Measurements from ENCODE around the gene MREG. TPM values are rescaled to one million over a fixed set of nuclear protein-coding genes. Genes with fewer than 3 reads are reported as not detected.
A peak's percentile ranks its signal among the peaks of the same experiment; 100 is the strongest.

Gene MREG
- total RNA-seq, 1 donor = 4.3 TPM

DNA sequence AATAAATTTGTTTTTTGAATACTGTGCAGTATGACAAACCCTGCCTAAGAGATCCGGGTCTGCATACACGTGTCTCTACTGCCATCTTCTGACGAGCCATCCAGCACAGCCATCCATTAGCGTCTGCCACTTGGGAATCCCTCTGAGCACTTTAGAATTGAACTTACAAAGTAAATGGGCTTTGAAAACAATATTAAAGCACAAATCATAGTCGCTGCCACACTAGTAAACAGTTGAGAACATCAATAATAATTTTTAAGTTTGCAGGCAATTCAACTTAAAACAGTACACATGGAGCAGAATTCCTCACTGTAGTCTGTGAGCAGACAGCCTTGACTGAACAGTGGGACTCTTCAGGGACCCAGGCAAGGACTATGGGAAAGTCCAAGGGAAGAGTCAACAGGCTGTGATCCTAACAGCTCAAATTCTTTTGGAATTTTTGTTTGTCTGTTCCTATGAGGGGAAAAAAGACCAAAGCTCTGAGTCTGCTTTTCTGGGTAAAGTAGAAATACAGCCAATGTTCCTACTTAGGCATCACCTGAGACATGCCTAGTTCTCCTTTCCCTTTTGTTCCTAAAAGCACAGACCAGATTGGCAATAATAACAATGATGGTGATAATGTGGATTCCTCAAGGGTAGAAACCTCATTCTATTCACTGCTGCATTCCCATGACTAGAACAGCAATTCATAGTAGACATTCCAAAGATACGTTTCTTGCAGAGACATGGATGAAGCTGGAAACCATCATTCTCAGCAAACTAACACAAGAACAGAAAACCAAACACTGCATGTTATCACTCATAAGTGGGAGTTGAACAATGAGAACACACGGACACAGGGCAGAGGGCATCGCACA, 92.9 kb downstream of the MREG start:
- no peak overlapping the region for H3K4me3 ChIP-seq (ENCODE audit: low read depth, low read length)
- peak; percentile 84 for DNase-seq (ENCODE audit: low read depth)
- TF ChIP-seq, protein P1, sequence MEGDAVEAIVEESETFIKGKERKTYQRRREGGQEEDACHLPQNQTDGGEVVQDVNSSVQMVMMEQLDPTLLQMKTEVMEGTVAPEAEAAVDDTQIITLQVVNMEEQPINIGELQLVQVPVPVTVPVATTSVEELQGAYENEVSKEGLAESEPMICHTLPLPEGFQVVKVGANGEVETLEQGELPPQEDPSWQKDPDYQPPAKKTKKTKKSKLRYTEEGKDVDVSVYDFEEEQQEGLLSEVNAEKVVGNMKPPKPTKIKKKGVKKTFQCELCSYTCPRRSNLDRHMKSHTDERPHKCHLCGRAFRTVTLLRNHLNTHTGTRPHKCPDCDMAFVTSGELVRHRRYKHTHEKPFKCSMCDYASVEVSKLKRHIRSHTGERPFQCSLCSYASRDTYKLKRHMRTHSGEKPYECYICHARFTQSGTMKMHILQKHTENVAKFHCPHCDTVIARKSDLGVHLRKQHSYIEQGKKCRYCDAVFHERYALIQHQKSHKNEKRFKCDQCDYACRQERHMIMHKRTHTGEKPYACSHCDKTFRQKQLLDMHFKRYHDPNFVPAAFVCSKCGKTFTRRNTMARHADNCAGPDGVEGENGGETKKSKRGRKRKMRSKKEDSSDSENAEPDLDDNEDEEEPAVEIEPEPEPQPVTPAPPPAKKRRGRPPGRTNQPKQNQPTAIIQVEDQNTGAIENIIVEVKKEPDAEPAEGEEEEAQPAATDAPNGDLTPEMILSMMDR (IDR thresholded peaks at IDR 0.05; ENCODE audit: insufficient read depth, low read depth, low read length) = peak; percentile 81

DNA sequence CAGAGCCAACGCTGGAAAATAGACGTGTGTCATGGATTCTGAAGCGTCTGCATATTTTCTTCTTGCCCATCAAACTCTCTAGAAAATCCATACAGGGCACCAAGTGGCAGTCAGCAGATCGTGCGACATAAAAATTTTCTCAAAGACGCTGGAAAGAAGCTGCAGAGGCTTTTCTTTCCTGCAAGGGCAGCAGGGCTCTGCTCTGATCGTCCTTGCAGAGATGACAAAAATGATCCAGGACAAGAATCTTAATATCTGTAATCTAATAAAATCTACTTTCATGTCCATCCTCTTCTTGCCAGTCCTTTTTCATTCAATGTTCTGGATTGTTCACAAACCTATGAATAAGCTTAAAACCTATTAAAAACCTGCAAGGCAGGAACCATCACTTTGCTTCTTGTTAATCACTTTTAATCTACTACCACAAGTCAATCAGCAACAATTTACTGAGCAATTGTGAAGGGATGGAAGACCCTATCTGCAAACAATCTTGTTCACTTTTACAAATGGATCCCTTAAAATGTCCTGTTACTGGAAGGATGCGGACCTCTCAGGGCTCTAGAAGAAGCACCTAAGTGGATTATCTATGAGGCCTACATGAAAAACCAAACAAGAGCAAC, 93.6 kb downstream of the MREG start:
- H3K4me3 ChIP-seq (ENCODE audit: low read depth, low read length) = no peak overlapping the region
- TF ChIP-seq, protein P1 (IDR thresholded peaks at IDR 0.05; ENCODE audit: insufficient read depth, low read depth, low read length) = no peak
- DNase-seq (ENCODE audit: low read depth) = no peak

DNA sequence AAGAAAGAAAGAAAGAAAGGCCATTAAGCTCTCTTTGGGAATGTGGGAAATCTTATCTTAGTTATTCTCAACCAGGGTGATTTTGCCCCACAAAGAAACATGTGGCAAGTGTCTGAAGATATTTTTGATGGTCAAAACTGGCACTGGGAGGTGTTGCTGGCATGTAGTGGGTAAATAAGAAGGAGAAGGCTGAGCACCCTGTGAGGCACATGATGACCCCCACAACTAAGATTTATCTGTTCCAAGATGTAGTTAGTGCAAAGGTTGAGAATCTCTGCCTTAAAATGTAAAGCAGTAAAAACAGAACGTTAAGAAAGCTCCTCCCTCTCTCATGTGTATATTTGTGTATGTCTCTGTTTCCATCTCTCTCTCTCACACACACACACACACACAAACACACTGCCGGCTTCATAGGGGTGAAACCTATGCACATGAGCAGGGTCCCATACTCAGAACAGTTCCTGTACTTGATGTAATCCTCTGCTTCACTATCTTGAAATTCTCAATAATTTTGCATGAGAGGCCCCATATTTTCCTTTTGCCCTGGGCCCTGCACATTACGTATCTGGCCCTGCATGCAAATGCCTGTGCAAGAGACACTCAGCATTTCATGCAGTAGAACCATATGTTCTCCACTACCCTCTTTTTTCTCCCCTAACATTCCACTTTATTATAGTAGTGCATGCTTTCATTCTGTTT, 94.3 kb downstream of the MREG start:
- no peak overlapping the region for H3K4me3 ChIP-seq (ENCODE audit: low read depth, low read length)
- DNase-seq (ENCODE audit: low read depth) = no peak
- TF ChIP-seq, protein P1 (IDR thresholded peaks at IDR 0.05; ENCODE audit: insufficient read depth, low read depth, low read length) = no peak

DNA sequence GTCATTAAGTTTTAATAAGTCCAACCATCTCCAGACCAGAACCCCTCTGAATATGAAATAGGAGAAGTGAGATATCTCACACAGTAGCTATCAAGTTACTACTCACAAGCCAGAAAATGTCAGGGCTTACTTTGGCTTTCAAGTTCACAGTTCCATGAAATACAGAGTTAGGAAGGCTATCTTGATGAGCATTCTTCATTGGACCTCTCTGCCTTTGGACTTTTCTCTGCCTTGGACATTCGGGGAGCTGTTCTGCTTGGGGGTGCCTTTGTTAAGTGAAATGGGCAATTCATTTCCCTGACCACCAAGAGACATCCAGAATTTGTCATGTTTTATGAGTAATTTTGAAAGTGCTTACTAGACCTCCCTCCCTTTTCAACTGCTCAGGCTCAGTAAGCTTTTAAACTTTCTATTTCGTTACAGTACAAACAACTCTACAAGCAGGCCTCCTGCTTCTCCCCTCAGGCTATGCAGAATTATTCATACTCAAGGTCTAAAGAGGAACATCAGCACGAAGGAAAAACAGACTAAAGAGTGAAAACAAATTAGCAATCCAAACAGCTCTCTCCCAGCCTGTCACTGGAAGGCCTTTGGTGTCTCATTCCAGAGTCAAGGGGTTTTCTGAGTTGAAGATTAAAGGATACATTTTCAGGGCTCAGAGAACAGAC, 95.3 kb downstream of the MREG start:
- H3K4me3 ChIP-seq (ENCODE audit: low read depth, low read length) = no peak overlapping the region
- peak; percentile 81 for DNase-seq (ENCODE audit: low read depth)
- TF ChIP-seq, protein P1 (IDR thresholded peaks at IDR 0.05; ENCODE audit: insufficient read depth, low read depth, low read length) = no peak

DNA sequence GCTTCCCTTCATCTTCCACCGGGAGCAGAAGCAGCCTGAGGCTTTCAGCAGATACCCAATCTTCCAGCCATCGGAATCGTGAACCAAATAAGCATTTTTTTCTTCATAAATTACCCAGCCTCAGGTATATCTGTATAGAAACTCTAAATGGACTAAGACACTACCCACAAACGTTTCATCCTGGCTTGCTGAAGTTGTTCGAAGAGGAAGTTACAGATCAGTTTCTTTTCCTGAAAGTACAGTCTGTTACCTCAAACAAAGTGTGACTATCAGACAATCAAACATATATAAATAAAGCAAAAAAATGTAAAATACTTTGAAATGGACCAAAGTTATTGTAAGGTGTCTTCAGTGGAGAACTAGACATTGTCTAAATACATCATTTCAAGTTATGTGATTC, 97.9 kb downstream of the MREG start:
- TF ChIP-seq, protein P1 (IDR thresholded peaks at IDR 0.05; ENCODE audit: insufficient read depth, low read depth, low read length) = no peak
- no peak overlapping the region for H3K4me3 ChIP-seq (ENCODE audit: low read depth, low read length)
- DNase-seq (ENCODE audit: low read depth) = no peak

DNA sequence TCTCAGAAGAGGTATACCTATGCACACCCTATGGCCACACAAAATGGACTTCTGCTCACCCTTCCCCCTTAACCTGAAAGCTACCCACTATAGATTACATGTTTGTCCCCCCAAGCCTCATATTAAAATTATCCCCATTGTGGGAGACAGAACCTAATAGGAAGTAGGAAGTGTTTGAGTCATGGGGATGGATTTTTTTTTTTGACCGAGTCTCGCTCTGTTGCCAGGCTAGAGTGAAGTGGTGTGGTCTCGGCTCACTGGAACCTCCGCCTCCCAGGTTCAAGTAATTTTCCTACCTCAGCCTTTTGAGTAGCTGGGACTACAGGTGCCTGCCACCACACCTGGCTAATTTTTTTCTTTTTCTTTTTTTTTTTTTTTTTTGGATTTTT, 98.6 kb downstream of the MREG start:
- DNase-seq (ENCODE audit: low read depth) = no peak
- H3K4me3 ChIP-seq (ENCODE audit: low read depth, low read length) = no peak overlapping the region
- TF ChIP-seq, protein P1 (IDR thresholded peaks at IDR 0.05; ENCODE audit: insufficient read depth, low read depth, low read length) = no peak
